Activated CD8-positive, alpha-beta T cell treated with anti-CD3 and anti-CD28 coated beads for 36 hours (primary cell): ENCODE data around the gene PPP1R14C. TPM values are rescaled to one million over a fixed set of nuclear protein-coding genes. Genes with fewer than 3 reads are reported as not detected.

Experiments used
- ATAC-seq: fragments of 200-7000 bp; cut with Tn5 transposase; one replicate; pipeline ENCODE4 v1.10.0; 2021; ENCODE audit warnings: mild to moderate bottlenecking, moderate library complexity
- CTCF ChIA-PET: fragments of 350-600 bp; sonication (Branson Sonifier 250); formaldehyde crosslinking; loops from one replicate; lab custom pipeline; 2021; ENCODE audit warnings: antibody characterized with exemption; lab: Charles Lee
- POLR2A ChIA-PET: fragments of 350-600 bp; sonication (Branson Sonifier 250); formaldehyde crosslinking; loops from one replicate; lab custom pipeline; 2021; ENCODE audit warnings: antibody characterized with exemption; lab: Charles Lee
- DNase-seq: peaks from one replicate; pipeline ENCODE4 v3.0.0-alpha.2; 2020
- H3K27ac Mint-ChIP-seq: one replicate; pipeline ENCODE4 v1.8.0; 2021; ENCODE audit warnings: mild to moderate bottlenecking, mixed read lengths
- H3K27me3 Mint-ChIP-seq: one replicate; pipeline ENCODE4 v1.8.0; 2021; ENCODE audit warnings: mixed read lengths
- H3K36me3 Mint-ChIP-seq: one replicate; pipeline ENCODE4 v1.8.0; 2021; ENCODE audit warnings: low read depth, mixed read lengths
- H3K4me1 Mint-ChIP-seq: one replicate; pipeline ENCODE4 v1.8.0; 2021; ENCODE audit warnings: low read depth, mixed read lengths
- H3K4me3 Mint-ChIP-seq: one replicate; pipeline ENCODE4 v1.8.0; 2021; ENCODE audit warnings: mild to moderate bottlenecking, moderate library complexity, mixed read lengths
- H3K9me3 Mint-ChIP-seq: one replicate; pipeline ENCODE4 v1.8.0; 2021; ENCODE audit warnings: mixed read lengths
- CTCF ChIP-seq: fragments of 200-600 bp; IDR thresholded peaks from one replicate; pipeline ENCODE4 v1.8.0; 2022; ENCODE audit warnings: antibody characterized with exemption, mild to moderate bottlenecking
- intact Hi-C: fragments of 100-400 bp; cut with micrococcal nuclease; formaldehyde crosslinking; loops from one replicate; pipeline ENCODE4 v1.10.0; 2022
- total RNA-seq, 2 experiments: library from RNA; stranded (reverse); gene quantifications; one replicate each; pipeline ENCODE4 v1.2.3, GENCODE V29; 2021

The PPP1R14C gene
- total RNA-seq, 2 experiments from 2014 or later = 0.65 to 0.86 TPM

- H3K4me1 Mint-ChIP-seq = peaks cover 16% of the 10 kb centered on the region
- POLR2A ChIA-PET = interaction anchor here (0.6 kb wide), 1 partner anchor 23 kb away, joined by 3 read pairs; no protein-coding TSS in a partner anchor
- CTCF ChIA-PET = interaction anchor here (0.8 kb wide), 1 partner anchor 60 kb away, joined by 3 read pairs; no protein-coding TSS in a partner anchor
- ATAC-seq (no peak), DNase-seq (no peak)
- no peak overlapping the region for H3K27ac Mint-ChIP-seq
- peaks cover 5% of the 10 kb centered on the region for H3K9me3 Mint-ChIP-seq
- H3K4me3 Mint-ChIP-seq = peak overlapping the region; percentile 31
- no peaks in the 10 kb centered on the region for H3K36me3 Mint-ChIP-seq
- no peak for TF ChIP-seq CTCF
- H3K27me3 Mint-ChIP-seq = peaks cover 61% of the 10 kb centered on the region
- intact Hi-C loops = no loop called here
These were observed 661 bp upstream of the PPP1R14C start for GRCh38 chr6:150142097-150142669.

GRCh38 chr6:150143516-150144293 is 861 bp downstream of the PPP1R14C start:
- CTCF ChIA-PET = interaction anchor here (1.0 to 1.1 kb wide), 3 partner anchors 10 to 63 kb away, joined by 3 to 5 read pairs (median 3); no protein-coding TSS in a partner anchor
- intact Hi-C loops = no loop called here
- Mint-ChIP-seq H3K27me3 (peaks cover 59% of the 10 kb centered on the region), H3K27ac (no peak overlapping the region), H3K4me3 (peak overlapping the region; percentile 45), H3K36me3 (no peaks in the 10 kb centered on the region), H3K9me3 (no peaks in the 10 kb centered on the region), H3K4me1 (peaks cover 16% of the 10 kb centered on the region)
- ATAC-seq (no peak), DNase-seq (no peak)
- no peak for TF ChIP-seq CTCF
- POLR2A ChIA-PET = no interaction called here

- Mint-ChIP-seq H3K36me3 (no peaks in the 10 kb centered on the region), H3K9me3 (no peaks in the 10 kb centered on the region), H3K4me1 (peaks cover 16% of the 10 kb centered on the region), H3K27ac (no peak overlapping the region), H3K27me3 (peaks cover 58% of the 10 kb centered on the region), H3K4me3 (peak overlapping the region; percentile 45)
- DNase-seq (no peak), ATAC-seq (no peak)
- ChIA-PET CTCF (interaction anchor here (0.6 to 1.5 kb wide), 6 partner anchors 8 to 671 kb away, joined by 3 to 5 read pairs (median 3); no protein-coding TSS in a partner anchor), POLR2A (no interaction called here)
- intact Hi-C loops = no loop called here
- TF ChIP-seq CTCF = no peak
These were observed 1.5 kb downstream of the PPP1R14C start for GRCh38 chr6:150144294-150144868.

DNA sequence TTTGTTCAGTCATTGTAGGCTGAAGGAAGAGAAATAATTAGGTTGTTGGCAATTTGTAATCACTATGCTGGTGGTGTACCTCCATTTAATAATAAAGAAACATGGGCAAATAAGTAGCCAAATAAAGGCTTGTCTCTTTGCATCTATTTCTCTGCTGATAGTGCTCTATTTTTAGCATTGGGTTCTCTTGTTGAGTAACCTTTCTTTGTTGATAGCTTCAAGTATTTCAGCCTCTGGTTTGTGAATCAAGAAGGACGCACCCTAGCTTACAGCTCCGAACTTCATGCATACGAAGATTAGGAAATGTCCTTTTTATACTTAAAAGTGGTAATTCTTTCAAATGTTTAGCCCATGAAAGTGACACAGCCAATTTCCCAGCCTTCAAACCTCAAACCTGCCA is 2.6 kb downstream of the PPP1R14C start:
- Mint-ChIP-seq H3K27me3 (peaks cover 60% of the 10 kb centered on the region), H3K4me1 (peaks cover 16% of the 10 kb centered on the region), H3K9me3 (no peaks in the 10 kb centered on the region), H3K36me3 (no peaks in the 10 kb centered on the region), H3K4me3 (no peak overlapping the region), H3K27ac (no peak overlapping the region)
- POLR2A ChIA-PET = no interaction called here
- ATAC-seq (no peak), DNase-seq (no peak)
- CTCF ChIA-PET = interaction anchor here (0.9 to 1.5 kb wide), 3 partner anchors 9 to 250 kb away, joined by 3 read pairs; no protein-coding TSS in a partner anchor
- TF ChIP-seq CTCF = no peak
- intact Hi-C loops = no loop called here
